GM18505 (cell line): ENCODE measurements around the gene TMEM74B.
"Not testable (repeated sequence)": the region's sequence is repeated elsewhere in the genome, so short reads cannot be mapped to it uniquely, and the experiment has no call there.

Experiments used
- ATAC-seq: cut with Tn5 transposase; IDR thresholded peaks from one replicate; pipeline ENCODE4 v1.9.1; 2021; ENCODE audit not compliant: unreplicated experiment
- POLR2A ChIP-seq: IDR thresholded peaks from 4 replicates; pipeline ENCODE4 v1.6.1; 2011; ENCODE audit warnings: borderline replicate concordance; ENCODE audit not compliant: insufficient read depth, insufficient read length; ENCODE audit errors: extremely low read depth

TMEM74B gene

DNA sequence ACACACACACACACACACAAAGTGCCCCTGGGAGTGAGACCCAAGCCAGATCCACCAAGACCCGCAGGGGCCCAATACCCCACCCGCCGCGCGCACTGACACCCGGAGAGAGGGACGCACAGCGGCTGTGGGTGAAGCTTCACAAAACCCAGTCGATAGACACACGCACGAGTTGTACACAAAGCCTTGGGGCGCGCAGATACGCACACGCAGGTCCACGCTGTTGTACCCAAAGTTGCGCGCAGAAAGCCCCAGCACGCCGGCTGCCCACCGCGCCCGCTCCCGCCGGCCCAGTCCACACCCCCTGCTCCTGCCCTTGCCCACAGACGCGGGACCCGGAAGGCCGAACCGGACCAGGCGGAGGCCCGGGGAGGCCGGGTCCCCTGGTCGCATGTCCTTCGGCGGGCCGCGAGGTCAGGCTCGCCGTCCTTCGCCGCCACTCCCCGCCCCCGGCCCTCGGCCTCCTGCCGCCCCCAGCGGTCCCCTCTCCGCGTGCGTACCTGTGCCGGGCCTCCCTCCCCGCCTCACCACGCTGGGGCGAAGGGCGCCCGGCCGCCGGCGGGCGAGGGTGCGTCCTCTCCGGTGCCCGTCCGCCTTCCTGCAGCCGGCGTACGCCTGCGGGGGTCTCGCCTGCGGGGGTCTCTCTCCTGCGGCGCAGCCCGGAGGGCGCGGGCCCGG lies at the start of gene TMEM74B:
Gene TMEM74B, minus strand, starts transcription at position 344 of the 678 bp plus-strand sequence. CDS start 1,180 bp downstream, outside the sequence.
- ATAC-seq: no peak
- no peak for TF ChIP-seq POLR2A

DNA sequence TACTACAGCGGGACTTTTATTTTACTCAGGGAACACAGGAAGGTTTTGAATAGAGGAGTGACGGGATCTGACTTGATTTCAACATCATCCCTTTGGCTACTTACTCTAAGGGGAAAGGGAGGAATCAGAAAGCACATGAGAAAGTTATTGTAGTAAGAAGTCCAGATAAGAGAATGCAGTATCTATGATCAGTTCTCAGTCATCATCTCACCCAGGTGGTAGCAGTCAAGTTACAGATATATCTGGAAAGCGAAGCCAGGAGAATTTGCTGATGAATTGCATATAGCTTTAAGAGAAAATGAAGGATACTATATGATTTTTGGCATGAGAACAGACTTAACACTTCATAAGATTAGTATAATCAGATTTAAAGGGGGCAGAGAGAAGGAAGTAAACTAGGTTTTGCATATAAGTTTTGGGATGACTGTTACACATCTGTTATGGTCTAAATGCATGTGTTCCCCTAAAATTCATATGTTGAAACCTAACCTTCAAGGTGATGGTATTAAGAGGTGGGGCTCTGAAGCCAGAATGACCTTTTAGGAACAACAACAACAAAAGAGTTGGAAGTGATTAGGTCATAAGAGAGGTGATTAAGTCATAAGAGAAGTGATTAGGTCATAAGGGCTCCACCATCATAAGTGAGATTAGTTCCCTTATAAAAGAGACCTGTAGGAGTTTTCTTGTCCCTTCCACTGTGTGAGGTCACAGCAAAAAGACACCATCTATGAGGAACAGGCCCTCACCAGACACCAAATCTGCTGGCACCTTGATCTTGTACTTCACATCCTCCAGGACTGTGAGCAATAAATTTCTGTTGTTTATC lies 47.7 kb upstream of the TMEM74B start:
- ATAC-seq: no peak
- no peak for TF ChIP-seq POLR2A

DNA sequence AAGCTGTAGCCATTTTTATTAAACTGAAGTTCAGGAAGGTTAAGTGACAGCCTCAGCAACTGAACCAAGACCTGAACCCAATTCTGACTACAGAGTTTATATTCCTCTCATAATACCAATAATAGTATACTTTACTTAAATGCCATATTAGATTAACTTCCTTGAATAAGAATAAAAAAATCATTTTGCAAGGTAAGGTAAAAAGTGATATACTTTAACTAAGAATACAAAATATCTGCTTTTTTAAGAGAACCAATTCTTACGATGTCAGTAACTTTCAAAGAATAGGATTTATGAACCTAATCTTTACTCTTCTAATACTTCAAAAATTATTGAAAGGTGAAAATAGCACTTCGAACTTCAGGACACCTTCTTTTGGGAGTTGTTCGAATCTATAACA lies 44.8 kb upstream of the TMEM74B start:
- TF ChIP-seq POLR2A: no peak
- no peak for ATAC-seq

DNA sequence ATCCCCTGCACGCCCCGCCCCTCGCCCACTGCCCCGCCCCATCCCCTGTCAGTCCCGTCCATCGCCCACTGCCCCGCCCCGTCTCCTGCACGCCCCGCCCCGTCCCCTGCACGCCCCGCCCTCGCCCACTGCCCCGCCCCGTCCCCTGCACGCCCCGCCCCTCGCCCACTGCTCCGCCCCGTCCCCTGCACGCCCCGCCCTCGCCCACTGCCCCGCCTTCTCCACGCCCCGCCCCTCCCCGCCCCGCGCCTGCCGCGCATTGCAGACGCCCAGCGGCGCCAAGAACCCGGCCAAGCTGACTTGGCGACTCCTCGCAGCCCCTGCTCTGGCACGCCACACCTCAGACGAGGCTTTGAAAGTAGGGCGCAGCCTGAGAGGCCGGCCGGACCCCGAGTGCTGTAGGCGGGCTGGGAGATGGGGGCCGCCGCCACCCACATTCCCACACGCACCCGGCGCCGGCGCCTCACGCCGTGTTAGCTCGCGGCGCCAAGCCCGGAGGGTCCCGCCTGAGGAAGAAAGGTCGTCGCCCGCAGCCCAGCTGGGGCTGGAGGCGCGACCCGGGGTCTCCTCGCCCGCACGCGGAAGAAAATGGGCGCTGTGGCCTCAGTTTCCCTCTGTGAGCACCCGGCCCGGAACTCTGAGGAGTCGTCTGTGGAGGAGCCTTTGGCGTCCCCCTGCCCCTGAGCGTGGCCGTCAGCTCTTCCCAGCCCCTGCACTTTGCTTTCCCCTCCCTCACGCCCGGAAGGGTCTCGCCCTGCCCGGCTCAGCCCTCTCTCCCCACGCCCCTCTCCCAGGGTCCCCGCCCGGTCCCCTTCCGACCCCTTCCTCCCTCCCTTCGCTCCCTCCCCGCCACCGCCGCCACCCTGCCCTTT lies 41.2 kb upstream of the TMEM74B start, which contains the start of gene RAD21L1:
Gene RAD21L1, plus strand, starts transcription at position 262 of the 872 bp plus-strand sequence. CDS start 2,410 bp downstream, outside the sequence.
- no peak for TF ChIP-seq POLR2A
- ATAC-seq: no peak

DNA sequence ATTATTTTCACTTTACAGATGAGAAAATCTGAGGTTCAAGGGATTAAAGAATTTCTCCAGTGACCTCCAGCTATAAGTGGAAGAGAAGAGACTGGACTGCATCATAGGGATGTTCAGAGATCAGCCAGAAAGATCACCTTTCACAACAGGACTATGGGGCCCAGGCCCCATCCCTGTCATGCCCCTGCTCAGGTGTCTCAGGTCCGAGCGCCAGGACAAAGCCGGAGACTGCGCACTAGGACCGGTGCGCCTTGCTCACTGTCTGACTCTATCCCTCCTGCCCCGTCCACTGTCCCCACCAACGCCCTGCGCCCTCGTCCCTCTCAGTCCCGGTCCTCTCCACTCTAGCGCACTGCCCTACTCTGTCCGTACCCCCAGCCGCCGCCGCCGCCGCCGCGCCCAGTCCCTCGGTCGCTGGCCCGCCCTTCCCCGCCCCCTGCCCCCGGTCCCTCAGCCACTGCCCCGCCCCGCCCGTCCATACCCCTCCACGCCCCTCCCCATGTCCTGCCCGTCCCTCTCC lies 40.5 kb upstream of the TMEM74B start:
- no peak for TF ChIP-seq POLR2A
- no peak for ATAC-seq

DNA sequence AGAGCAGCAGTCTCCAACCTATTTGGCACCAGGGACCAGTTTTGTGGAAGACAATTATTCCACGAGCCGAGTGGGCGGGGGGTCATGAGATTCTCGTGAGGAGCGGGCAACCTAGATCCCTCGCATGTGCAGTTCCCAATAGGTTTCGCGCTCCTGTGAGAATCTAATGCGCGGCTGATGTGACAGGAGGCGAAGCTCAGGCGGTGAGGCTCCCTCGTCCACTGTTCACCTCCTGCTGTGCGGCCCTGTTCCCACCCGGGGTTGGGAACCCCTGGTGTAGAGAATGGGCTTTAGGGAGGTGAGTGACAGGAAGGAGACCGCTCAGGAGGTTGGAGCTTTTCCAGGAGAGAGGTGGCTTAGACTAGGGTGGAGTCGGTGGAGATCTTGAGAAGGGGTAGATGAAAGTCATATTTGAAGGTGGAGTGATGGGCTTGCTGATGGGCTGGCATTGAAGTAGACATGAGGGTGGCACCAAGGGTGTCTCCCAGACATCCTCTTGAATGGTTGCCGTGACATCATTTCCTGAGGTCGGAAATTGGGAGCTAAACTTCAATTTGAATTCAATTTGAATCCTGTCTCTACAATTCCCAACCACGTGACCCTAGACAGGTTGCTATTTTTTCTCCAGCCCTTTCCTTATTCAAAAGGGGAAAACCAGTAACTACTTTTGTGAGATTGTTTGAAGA lies 39.6 kb upstream of the TMEM74B start:
- TF ChIP-seq POLR2A: no peak
- ATAC-seq: no peak

DNA sequence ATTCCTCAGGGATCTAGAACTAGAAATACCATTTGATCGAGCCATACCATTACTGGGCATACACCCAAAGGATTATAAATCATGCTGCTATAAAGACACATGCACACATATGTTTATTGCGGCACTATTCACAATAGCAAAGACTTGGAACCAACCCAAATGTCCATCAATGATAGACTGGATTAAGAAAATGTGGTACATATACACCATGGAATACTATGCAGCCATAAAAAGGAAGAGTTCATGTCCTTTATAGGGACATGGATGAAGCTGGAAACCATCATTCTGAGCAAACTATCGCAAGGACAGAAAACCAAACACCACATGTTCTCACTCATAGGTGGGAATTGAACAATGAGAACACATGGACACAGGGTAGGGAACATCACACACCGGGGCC lies 38.0 kb upstream of the TMEM74B start:
- ATAC-seq: not testable (repeated sequence)

DNA sequence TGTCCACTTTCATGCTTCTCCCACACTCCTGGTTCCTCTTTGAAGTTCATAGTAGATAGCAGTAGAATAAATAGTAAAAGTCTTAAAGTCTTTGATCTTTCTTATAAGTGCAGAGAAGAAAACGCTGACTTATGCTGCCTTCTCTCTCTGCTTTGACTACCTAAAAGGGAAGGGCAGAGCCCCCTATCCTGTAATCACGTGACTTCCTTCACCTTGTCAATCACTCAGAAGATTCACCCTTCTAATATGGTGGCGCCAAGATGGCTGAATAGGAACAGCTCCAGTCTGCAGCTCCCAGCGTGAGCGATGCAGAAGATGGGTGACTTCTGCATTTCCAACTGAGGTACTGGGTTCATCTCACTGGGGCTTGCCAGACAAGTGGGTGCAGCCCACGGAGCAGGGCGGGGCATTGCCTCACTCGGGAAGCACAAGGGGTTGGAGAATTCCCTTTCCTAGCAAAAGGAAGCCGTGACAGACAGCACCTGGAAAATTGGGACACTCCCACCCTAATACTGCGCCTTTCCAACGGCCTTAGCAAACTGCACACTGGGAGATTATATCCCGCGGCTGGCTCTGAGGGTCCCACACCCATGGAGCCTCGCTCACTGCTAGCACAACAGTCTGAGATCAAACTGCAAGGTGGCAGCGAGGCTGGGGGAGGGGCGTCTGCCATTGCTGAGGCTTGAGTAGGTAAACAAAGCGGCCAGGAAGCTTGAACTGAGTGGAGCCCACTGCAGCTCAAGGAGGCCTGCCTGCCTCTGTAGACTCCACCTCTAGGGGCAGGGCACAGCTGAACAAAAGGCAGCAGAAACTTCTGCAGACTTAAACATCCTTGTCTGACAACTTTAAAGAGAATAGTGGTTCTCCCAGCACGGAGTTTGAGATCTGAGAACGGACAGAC lies 32.0 kb upstream of the TMEM74B start:
- ATAC-seq: not testable (repeated sequence)

DNA sequence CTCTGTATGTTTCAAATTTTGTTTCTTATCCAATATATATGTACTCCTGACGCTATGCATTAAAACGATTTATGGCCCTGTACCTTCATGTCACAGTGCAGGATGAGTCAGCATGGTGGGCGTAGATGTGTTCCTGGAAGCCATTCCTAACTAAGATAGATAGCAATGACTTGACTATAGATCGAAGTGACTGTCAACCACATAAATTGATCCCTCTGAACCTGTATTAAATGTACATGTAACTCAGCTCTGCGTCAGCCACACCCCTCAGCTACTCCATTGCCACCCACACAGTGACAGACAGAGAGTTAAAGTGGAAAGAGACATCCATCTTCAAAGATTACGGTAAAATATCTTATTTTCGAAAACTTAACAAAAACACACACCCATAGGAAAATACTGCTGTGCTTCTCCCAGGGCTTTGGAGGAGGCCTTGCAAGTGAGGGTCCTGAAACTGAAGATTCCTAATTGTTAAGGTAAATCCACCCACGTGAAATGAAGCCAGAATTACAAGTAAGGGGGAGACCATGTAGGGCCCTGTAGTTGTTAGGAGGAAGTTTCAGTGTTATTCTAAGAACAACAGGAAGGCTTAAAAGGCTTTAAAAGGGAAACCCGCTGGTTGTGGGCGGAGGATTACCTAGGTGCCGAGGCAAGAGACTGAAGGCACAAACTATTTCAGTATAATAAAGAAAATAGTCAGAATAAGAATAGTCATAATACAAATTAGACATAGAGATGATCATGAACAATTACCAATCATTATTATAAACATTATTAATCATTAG lies 30.8 kb upstream of the TMEM74B start:
- no peak for TF ChIP-seq POLR2A
- no peak for ATAC-seq

DNA sequence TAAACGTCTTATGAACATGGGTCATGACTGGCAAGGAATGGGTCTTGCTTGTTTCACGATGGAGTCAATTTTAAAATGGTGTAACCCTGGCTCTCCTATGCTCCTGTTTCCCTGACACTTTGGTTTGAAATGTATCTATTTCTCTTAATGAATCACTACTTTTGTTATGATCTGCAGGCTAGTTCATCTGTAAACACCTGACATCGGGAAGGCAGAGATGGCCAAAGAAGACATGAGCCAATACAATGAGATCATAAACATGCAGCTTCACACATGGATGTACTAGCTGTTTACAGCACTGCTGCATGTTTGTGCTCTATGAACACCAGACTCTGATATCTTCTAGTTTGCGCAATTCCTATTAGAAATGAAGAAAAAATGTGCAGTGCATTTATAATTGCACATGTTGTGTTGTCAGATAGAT lies 30.1 kb upstream of the TMEM74B start:
- TF ChIP-seq POLR2A: no peak
- ATAC-seq: no peak

DNA sequence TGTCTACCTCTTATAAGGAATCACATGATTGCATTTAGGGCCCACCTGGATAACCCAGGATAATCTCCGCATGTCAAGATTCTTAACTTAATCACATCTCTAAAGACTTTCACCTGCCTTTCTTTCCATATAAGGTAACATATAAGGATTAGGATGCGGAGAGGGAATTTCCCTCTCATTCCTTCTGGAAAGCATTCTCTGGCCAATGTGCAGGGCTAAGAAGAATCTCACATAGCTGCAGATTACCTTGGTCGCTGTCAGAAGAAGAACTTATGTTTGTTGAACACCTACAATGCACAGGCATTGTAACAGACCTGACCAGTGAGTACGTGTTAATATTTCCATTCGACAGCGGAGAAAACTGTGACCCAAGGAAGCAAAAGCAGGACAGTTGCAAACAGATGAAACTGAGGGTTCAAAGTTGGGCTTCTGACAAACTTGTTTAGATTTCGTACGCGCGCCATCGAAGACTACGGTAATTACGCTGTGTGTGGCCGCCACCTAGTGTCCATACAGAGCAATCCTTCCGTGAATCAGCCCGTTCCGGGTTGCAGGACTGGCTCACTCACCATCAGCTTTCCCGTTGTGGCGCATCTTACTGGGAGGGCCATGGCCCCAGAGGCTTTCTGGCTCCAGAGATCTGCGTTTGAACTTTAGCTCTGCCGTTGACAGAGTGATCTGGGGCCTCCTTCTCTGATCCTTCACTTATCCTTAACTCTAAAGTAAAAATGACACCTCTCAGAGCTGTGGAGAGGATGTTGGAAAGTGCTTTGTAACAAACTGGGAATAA lies 28.0 kb upstream of the TMEM74B start:
- TF ChIP-seq POLR2A: no peak
- ATAC-seq: no peak

DNA sequence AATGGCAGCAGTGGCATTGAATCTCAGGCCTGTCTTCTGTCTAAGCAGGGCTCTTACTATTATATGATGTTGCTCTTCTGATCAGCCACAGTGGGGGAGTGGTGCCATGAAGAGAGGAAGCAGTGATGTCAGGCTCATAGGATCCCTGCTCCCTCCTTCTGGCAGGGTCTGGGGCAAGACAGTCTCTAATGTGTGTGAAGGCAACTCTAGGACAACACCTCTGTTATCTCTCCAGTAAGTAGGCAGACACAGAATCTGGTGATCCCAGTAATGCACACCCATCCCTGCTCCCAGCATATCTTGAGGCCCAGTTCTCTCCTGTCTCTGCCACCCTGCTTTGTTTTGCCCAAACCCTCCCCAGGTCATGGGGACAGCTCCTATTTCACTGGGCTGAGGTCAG lies 27.2 kb upstream of the TMEM74B start:
- no peak for TF ChIP-seq POLR2A
- ATAC-seq: no peak
